ENCODE data around the gene TP53BP2.

GRCh38 chr1:223758734-223759133 lies 87.0 kb downstream of the TP53BP2 start:
- TF ChIP-seq EZH2 (IDR thresholded peaks at IDR 0.05; ENCODE audit: insufficient read depth, poor library complexity, severe bottlenecking) (no peak), EZH2phosphoT487 (IDR thresholded peaks at IDR 0.05; ENCODE audit: insufficient read depth, low read depth) (no peak)
